Epithelial cell of alveolus of lung (primary cell): ENCODE measurements around the gene ADGRF5. TPM values are rescaled to one million over a fixed set of nuclear protein-coding genes. Genes with fewer than 3 reads are reported as not detected.

Experiments used
- total RNA-seq: library from RNA; depleted of rRNA; stranded (reverse); fragments of >200 nt; gene quantifications from 2 replicates; pipeline ENCODE4 v1.2.1, GENCODE V29; 2015

Gene ADGRF5
- total RNA-seq: 1.2 and 3.2 TPM in 2 replicates

GRCh38 chr6:46921731-46922130 lies at the start of gene ADGRF5:
ADGRF5 (minus strand) TSS chr6:46921938; CDS start chr6:46906762, 15,176 bp downstream.

Other genes with a start within 250 kb of the ADGRF5 start
- 0.16 TPM in 1 of 2 replicates, not detected in the other for gene TDRD6, start 234.1 kb downstream of the ADGRF5 start, total RNA-seq
- gene PLA2G7, start 186.6 kb downstream of the ADGRF5 start, total RNA-seq: 0.13 TPM in 1 of 2 replicates, not detected in the other
- gene ANKRD66, start 175.0 kb downstream of the ADGRF5 start, total RNA-seq: not detected in 2 replicates
- not detected in 2 replicates for gene MEP1A, start 128.5 kb downstream of the ADGRF5 start, total RNA-seq
- not detected in 2 replicates for gene ADGRF1, start 120.4 kb upstream of the ADGRF5 start, total RNA-seq